Esophagus muscularis mucosa (tissue), 4 donors: ENCODE data around the gene TCERG1L. TPM values are rescaled to one million over a fixed set of nuclear protein-coding genes. Genes with fewer than 3 reads are reported as not detected.

Source experiments
- DNase-seq: peaks from one replicate; pipeline ENCODE4 v3.0.0-alpha.2; 2017; ENCODE audit errors: extremely low spot score
- H3K27ac ChIP-seq, 4 donors: fragments of 200-600 bp; sonication (generic); replicated peaks in 1 of 4; 1 replicate in 3 of 4; 2 replicates in 1 of 4; pipeline ENCODE4 v1.5.1; 2016 to 2019; ENCODE audit warnings: mild to moderate bottlenecking in 1 of 4
- H3K27me3 ChIP-seq, 4 donors: fragments of 200-600 bp; sonication (generic); one replicate each; pipeline versions ENCODE4 v1.5.1 to v1.6.0; 2016 to 2019
- H3K36me3 ChIP-seq, 4 donors: fragments of 200-600 bp; sonication (generic); one replicate each; pipeline ENCODE4 v1.5.1; 2016 to 2019
- H3K4me1 ChIP-seq, 4 donors: fragments of 200-600 bp; sonication (generic); one replicate each; pipeline ENCODE4 v1.5.1; 2016 to 2019
- H3K4me3 ChIP-seq, 4 donors: fragments of 200-600 bp; sonication (generic); 1 replicate in 2 of 4; 2 replicates in 2 of 4; pipeline ENCODE4 v1.5.1; 2016 to 2019; ENCODE audit warnings: mild to moderate bottlenecking in 4 of 4, moderate library complexity in 1 of 4
- H3K9me3 ChIP-seq, 4 donors: fragments of 200-600 bp; sonication (generic); 1 replicate in 3 of 4; 2 replicates in 1 of 4; pipeline ENCODE4 v1.5.1; 2016 to 2019
- CTCF ChIP-seq, 3 experiments: fragments of 200-600 bp in 2 of 3; fragments of 450-650 bp in 1 of 3; sonication (generic) in 2 of 3; IDR thresholded peaks; one replicate each; pipeline ENCODE4 v1.5.1; 2017 to 2019; ENCODE audit warnings: antibody characterized with exemption in 3 of 3, mild to moderate bottlenecking in 2 of 3, moderate library complexity in 1 of 3
- EP300 ChIP-seq: sonication (generic); formaldehyde crosslinking; IDR thresholded peaks from one replicate; pipeline ENCODE4 v1.6.1; 2017; ENCODE audit warnings: antibody characterized with exemption
- POLR2A ChIP-seq: fragments of 450-650 bp; IDR thresholded peaks from one replicate; pipeline ENCODE4 v1.6.1; 2017; ENCODE audit warnings: antibody characterized with exemption, moderate library complexity, mild to moderate bottlenecking, low read depth
- POLR2AphosphoS5 ChIP-seq, 2 donors: sonication (generic); formaldehyde crosslinking; IDR thresholded peaks; one replicate each; pipeline ENCODE4 v1.6.1; 2017; ENCODE audit warnings: antibody characterized with exemption in 2 of 2
- WGBS: methylation state at CpG from one replicate; pipeline ENCODE4 v1.1.5; 2018; 5-methylcytosine and 5-hydroxymethylcytosine counted together
- intact Hi-C: fragments of 100-400 bp; cut with DNase I; formaldehyde crosslinking; loops from one replicate; pipeline ENCODE4 v1.15.1; 2023
- total RNA-seq, 4 donors: library from RNA; depleted of rRNA; stranded (reverse); fragments of >200 nt; gene quantifications; one replicate each; pipeline versions ENCODE4 v1.1.0 to v1.2.1, GENCODE V29; 2016

TCERG1L gene
- total RNA-seq, 4 donors from 2014 or later, result not detected

- intact Hi-C loops, result no loop called here
- Histone ChIP-seq H3K27ac (no peak overlapping the region), H3K9me3 (no peaks in the 10 kb centered on the region), H3K4me3 (no peak overlapping the region), H3K27me3 (peaks cover 0 to 23% (median 0%) of the 10 kb centered on the region in 4 donors), H3K36me3 (no peaks in the 10 kb centered on the region), H3K4me1 (no peaks in the 10 kb centered on the region)
- DNase-seq, result no peak
- TF ChIP-seq CTCF (IDR thresholded peaks at IDR 0.05) (no peak), POLR2AphosphoS5 (IDR thresholded peaks at IDR 0.05) (no peak), EP300 (no peak), POLR2A (no peak)
- 91% methylated on average over 17 of the region's 18 CpGs for WGBS
Observed at GRCh38 chr10:131196176-131196885, 115.2 kb downstream of the TCERG1L start.

GRCh38 chr10:131195558-131196159, 115.9 kb downstream of the TCERG1L start:
- intact Hi-C loops, result no loop called here
- H3K27ac ChIP-seq, result no peak overlapping the region
- no peaks in the 10 kb centered on the region for H3K9me3 ChIP-seq
- no peaks in the 10 kb centered on the region for H3K36me3 ChIP-seq
- no peaks in the 10 kb centered on the region for H3K4me1 ChIP-seq
- WGBS, result 84% methylated on average over 16 of the region's 19 CpGs
- no peak for DNase-seq
- H3K27me3 ChIP-seq, result peaks cover 0 to 23% (median 0%) of the 10 kb centered on the region in 4 donors
- H3K4me3 ChIP-seq, result no peak overlapping the region
- TF ChIP-seq POLR2A (no peak), POLR2AphosphoS5 (IDR thresholded peaks at IDR 0.05) (no peak), CTCF (IDR thresholded peaks at IDR 0.05) (no peak), EP300 (no peak)

- no peak for TF ChIP-seq POLR2A
- TF ChIP-seq CTCF (IDR thresholded peaks at IDR 0.05), result no peak
- TF ChIP-seq POLR2AphosphoS5 (IDR thresholded peaks at IDR 0.05), result no peak
- TF ChIP-seq EP300, result no peak
- WGBS, result 90% methylated on average over 9 of the region's 9 CpGs
- peaks cover 0 to 20% (median 0%) of the 10 kb centered on the region in 4 donors for H3K27me3 ChIP-seq
Observed at GRCh38 chr10:131195116-131195515, 116.4 kb downstream of the TCERG1L start.

GRCh38 chr10:131193923-131194322, 117.6 kb downstream of the TCERG1L start:
- no peaks in the 10 kb centered on the region for H3K4me1 ChIP-seq
- peaks cover 0 to 10% (median 0%) of the 10 kb centered on the region in 4 donors for H3K27me3 ChIP-seq
- TF ChIP-seq POLR2AphosphoS5 (IDR thresholded peaks at IDR 0.05), result no peak
- TF ChIP-seq CTCF (IDR thresholded peaks at IDR 0.05), result no peak
- TF ChIP-seq EP300, result no peak
- no peak for TF ChIP-seq POLR2A
- H3K27ac ChIP-seq, result no peak overlapping the region
- WGBS, result 90% methylated on average over 15 of the region's 15 CpGs
- H3K9me3 ChIP-seq, result no peaks in the 10 kb centered on the region
- no peaks in the 10 kb centered on the region for H3K36me3 ChIP-seq
- no peak for DNase-seq
- no peak overlapping the region for H3K4me3 ChIP-seq
- intact Hi-C loops, result no loop called here

More at GRCh38 chr10:131195116-131195515, 116.4 kb downstream of the TCERG1L start:
- H3K9me3 ChIP-seq, result no peaks in the 10 kb centered on the region
- no peak for DNase-seq
- H3K27ac ChIP-seq, result no peak overlapping the region
- no peak overlapping the region for H3K4me3 ChIP-seq
- no peaks in the 10 kb centered on the region for H3K4me1 ChIP-seq
- intact Hi-C loops, result no loop called here
- H3K36me3 ChIP-seq, result no peaks in the 10 kb centered on the region
